Thoracic aorta (tissue), 2 donors: ENCODE results near the gene ZC3HAV1. TPM values are rescaled to one million over a fixed set of nuclear protein-coding genes. Genes with fewer than 3 reads are reported as not detected.

Experiments used
- ATAC-seq: fragments of 150-250 bp; one replicate; pipeline ENCODE4 v1.8.0; 2017; ENCODE audit warnings: low read depth; ENCODE audit not compliant: insufficient number of reproducible peaks, low FRiP score
- DNase-seq: peaks from one replicate; pipeline ENCODE4 v3.0.0-alpha.2; 2020; ENCODE audit warnings: low spot score
- H3K27ac ChIP-seq, 2 donors: fragments of 200-600 bp; sonication (generic); 1 replicate in 1 of 2; 2 replicates in 1 of 2; pipeline ENCODE4 v1.5.1; 2016; ENCODE audit warnings: mild to moderate bottlenecking in 2 of 2, moderate library complexity in 2 of 2
- H3K27me3 ChIP-seq: fragments of 200-600 bp; sonication (generic); replicated peaks from 2 replicates; pipeline ENCODE4 v1.6.0; 2016; ENCODE audit warnings: mild to moderate bottlenecking; ENCODE audit not compliant: insufficient read depth
- H3K36me3 ChIP-seq: fragments of 200-600 bp; sonication (generic); one replicate; pipeline ENCODE4 v1.5.1; 2016
- H3K4me1 ChIP-seq, 2 donors: fragments of 200-600 bp; sonication (generic); 1 replicate in 1 of 2; 2 replicates in 1 of 2; pipeline versions ENCODE4 v1.5.1 to v1.6.0; 2016; ENCODE audit warnings: low read depth in 2 of 2, mild to moderate bottlenecking in 1 of 2; ENCODE audit not compliant: control insufficient read depth in 1 of 2
- H3K4me3 ChIP-seq: fragments of 200-600 bp; sonication (generic); 2 replicates; pipeline ENCODE4 v1.5.1; 2016; ENCODE audit warnings: mild to moderate bottlenecking
- H3K9me3 ChIP-seq: fragments of 200-600 bp; sonication (generic); 2 replicates; pipeline ENCODE4 v1.5.1; 2016
- total RNA-seq, 2 donors: library from RNA; depleted of rRNA; stranded (reverse); fragments of >200 nt; gene quantifications; one replicate each; pipeline versions ENCODE4 v1.1.0 to v1.2.3, GENCODE V29; 2016
- TF ChIP-seq, protein P1 (sequence below): fragments of 200-600 bp; sonication (generic); IDR thresholded peaks from one replicate; pipeline ENCODE4 v1.5.1; 2019; ENCODE audit warnings: antibody characterized with exemption

Gene ZC3HAV1
- total RNA-seq, 2 donors from 2014 or later, result 32.5 to 47.6 TPM

DNA sequence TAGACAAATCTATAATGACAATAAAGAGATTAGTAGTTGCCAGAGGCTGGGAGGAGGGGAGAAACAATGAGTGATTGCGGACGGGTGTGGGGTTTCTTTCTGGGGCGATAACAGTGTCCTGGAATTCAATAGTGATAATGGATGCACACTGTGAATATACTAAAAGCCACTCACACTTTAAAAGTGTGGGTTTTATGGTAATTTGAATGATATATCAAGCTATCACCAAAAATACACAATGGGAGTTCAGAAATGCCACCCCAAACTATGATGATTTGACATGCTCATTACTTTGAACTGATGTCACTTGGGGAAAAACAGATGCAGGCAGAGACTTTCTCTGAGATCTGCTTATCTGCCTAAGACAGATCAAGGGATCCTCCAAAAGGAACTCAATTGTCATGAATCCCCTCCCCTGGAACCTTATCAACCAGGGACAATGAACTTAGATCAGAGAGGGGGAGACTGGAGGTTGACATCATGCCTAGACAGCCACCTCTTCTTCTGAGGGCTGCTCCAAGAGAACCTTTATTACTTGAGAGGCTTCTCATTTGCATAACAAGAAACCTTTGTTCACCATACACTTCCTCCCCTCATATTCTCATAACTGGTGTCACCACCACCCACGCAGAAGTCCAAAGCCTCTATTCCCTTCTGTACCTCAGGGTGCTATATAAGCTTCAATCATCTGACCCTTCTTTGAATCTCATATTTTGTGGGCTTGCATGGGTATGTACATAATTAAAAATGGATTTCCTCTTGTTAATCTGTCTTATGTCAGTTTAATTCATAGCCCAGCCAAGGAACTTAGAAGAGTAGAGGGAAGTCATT is 14.8 kb upstream of the ZC3HAV1 start:
- DNase-seq, result no peak
- Histone ChIP-seq H3K4me3 (no peak overlapping the region), H3K4me1 (no peaks in the 10 kb centered on the region), H3K27me3 (no peaks in the 10 kb centered on the region), H3K9me3 (no peaks in the 10 kb centered on the region), H3K27ac (no peak overlapping the region), H3K36me3 (no peaks in the 10 kb centered on the region)
- TF ChIP-seq, protein P1, sequence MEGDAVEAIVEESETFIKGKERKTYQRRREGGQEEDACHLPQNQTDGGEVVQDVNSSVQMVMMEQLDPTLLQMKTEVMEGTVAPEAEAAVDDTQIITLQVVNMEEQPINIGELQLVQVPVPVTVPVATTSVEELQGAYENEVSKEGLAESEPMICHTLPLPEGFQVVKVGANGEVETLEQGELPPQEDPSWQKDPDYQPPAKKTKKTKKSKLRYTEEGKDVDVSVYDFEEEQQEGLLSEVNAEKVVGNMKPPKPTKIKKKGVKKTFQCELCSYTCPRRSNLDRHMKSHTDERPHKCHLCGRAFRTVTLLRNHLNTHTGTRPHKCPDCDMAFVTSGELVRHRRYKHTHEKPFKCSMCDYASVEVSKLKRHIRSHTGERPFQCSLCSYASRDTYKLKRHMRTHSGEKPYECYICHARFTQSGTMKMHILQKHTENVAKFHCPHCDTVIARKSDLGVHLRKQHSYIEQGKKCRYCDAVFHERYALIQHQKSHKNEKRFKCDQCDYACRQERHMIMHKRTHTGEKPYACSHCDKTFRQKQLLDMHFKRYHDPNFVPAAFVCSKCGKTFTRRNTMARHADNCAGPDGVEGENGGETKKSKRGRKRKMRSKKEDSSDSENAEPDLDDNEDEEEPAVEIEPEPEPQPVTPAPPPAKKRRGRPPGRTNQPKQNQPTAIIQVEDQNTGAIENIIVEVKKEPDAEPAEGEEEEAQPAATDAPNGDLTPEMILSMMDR, result no peak
- ATAC-seq, result no peak

DNA sequence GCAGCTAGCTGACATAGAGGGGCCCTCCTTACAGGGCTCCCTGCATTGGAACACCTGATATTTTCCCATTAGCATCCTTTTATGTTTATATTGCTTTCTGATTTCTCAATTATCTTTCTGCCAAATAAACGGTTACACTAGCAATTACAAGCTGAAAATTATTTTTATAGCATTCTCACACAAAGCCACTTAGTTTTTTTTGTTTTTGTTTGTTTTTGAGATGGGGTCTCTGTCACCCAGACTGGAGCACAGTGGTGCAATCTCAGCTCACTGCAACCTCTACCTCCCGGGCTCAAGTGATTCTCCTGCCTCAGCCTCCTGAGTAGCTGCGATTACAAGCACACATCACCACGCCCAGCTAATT is 9.9 kb upstream of the ZC3HAV1 start:
- no peaks in the 10 kb centered on the region for H3K9me3 ChIP-seq
- H3K36me3 ChIP-seq, result no peaks in the 10 kb centered on the region
- DNase-seq (no peak), ATAC-seq (no peak)
- H3K4me1 ChIP-seq, result no peaks in the 10 kb centered on the region
- H3K27me3 ChIP-seq, result no peaks in the 10 kb centered on the region
- no peak overlapping the region for H3K27ac ChIP-seq
- TF ChIP-seq, protein P1, result no peak
- H3K4me3 ChIP-seq, result no peak overlapping the region

DNA sequence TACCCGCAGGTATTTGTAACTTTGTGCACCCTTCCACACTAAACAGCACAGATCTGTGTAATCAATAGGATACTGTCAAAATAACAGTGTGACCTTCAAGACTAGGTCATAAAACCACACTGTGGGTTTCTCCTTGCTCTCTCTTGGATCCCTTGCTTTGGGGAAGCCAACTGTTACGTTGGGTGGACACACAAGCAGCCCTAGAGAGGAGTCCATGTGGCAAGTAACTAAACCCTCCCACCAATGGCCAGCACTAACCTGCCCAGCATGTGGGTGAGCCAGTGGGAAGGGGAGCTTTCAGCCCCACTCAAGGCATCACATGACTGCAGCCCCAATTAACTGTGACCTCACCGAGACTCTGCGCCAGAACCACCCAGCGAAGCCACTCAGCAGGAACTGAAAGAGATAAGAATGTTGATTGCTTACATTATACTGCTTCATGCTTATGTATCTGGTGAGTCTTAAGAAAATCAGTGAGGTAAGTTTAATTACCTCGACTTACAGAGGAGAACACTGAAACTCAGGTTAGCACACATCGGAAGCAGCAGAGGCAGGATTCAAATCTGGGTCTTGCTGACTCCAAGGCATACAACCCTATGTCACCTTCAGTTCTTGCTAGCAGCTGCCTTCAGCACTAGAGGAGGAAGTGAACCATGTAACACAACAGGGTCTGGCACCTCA is 9.4 kb upstream of the ZC3HAV1 start:
- Histone ChIP-seq H3K4me1 (no peaks in the 10 kb centered on the region), H3K27me3 (no peaks in the 10 kb centered on the region), H3K27ac (no peak overlapping the region), H3K4me3 (no peak overlapping the region), H3K36me3 (no peaks in the 10 kb centered on the region), H3K9me3 (no peaks in the 10 kb centered on the region)
- no peak for ATAC-seq
- TF ChIP-seq, protein P1, result no peak
- DNase-seq, result no peak

DNA sequence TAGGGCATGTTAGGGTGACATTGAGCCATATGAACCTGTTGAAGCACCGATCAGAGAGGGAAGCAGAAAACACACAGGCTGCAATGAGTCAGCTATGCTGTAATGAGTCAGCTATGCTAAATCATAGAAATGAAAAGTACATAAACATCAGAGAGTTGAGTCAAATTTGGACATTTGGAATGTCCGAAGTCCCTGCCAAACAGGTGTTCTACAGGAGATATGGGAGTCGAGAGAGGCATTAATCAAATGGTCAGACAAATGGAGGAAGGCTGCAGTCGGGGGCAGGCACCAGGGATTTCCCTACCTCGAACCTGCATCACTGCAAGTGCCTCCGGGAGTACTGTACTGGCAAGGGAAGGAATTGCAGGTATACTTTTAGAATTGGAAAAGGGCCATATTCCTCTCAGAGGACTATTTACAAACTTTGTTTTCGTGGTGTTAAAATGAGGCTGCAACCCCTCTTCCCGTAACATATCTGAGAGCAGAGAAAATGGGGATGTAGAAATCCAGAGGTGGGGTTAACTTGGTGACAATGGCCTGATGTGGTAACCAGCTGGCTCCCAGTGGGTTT is 8.8 kb upstream of the ZC3HAV1 start:
- TF ChIP-seq, protein P1, result no peak
- no peak for ATAC-seq
- no peaks in the 10 kb centered on the region for H3K4me1 ChIP-seq
- H3K27me3 ChIP-seq, result no peaks in the 10 kb centered on the region
- no peak overlapping the region for H3K27ac ChIP-seq
- no peak overlapping the region for H3K4me3 ChIP-seq
- DNase-seq, result no peak
- no peaks in the 10 kb centered on the region for H3K36me3 ChIP-seq
- no peaks in the 10 kb centered on the region for H3K9me3 ChIP-seq

DNA sequence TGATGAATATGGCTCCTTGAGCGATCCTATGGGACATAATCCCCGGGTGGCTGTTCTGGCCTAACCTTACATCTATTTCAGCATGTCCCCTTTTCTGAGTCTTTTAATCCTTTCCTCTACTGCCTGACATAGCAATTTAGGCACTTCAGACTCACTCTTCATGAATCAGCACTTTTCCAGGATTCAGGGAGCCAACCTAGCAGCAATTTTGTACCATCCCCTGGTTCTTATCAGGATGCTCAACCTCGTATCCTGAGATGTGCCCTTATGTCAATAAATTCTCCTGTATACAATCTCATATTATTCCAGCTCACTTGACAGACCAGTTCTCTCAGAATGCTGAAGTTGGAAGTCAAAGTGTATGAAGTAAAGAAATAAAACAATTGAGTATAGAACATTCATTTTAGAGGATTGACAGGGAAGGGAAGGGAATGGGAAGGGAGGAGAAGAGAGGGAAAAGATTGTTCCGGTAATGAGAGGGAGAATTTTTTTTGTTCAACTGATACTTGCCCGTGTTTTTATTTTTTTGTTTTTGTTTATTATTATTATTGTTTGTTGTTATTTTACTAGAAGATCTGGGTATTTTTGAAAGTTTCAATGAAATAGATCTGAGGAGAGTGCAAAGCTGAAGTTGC is 8.2 kb upstream of the ZC3HAV1 start:
- H3K4me3 ChIP-seq, result no peak overlapping the region
- DNase-seq (no peak), ATAC-seq (no peak)
- no peaks in the 10 kb centered on the region for H3K9me3 ChIP-seq
- no peaks in the 10 kb centered on the region for H3K36me3 ChIP-seq
- H3K4me1 ChIP-seq, result no peaks in the 10 kb centered on the region
- H3K27ac ChIP-seq, result no peak overlapping the region
- H3K27me3 ChIP-seq, result no peaks in the 10 kb centered on the region
- TF ChIP-seq, protein P1, result no peak
